Glomerular endothelial cell (primary cell): ENCODE measurements around the gene RBMS1. TPM values are rescaled to one million over a fixed set of nuclear protein-coding genes. Genes with fewer than 3 reads are reported as not detected.

Experiments used
- DNase-seq: peaks from one replicate; pipeline ENCODE4 v3.0.0-alpha.2; 2011; ENCODE audit warnings: low read depth, low spot score; ENCODE audit errors: extremely low read depth
- total RNA-seq: library from RNA; depleted of rRNA; stranded (reverse); fragments of >200 nt; gene quantifications from 2 replicates; pipeline ENCODE4 v1.2.3, GENCODE V29; 2015

The RBMS1 gene
- total RNA-seq, 1 donor from 2014 or later = 69.7 TPM

GRCh38 chr2:160266037-160266551 lies 227.5 kb downstream of the RBMS1 start:
- no peak for DNase-seq

- no peak for DNase-seq
These were observed 229.3 kb downstream of the RBMS1 start for GRCh38 chr2:160264308-160264707.

DNA sequence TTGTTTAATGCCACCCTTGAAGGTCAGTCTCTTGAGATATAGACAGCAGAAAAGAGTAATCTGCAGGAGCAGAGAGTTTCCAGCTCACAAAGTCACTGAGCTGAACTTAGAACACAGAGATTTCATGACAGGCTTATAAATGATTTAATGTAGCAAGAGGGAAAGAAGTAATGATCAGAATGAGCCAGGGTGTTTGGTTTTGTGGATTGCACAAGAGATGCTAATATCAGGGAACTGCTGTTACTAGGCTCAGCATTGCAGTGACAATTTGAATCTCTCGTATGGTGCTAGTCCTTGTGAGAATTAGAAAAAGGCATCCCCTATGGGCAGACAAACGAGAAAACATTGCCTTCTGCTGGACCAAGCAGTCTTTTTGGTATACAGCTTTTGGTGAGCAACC lies 231.9 kb downstream of the RBMS1 start:
- DNase-seq = no peak

DNA sequence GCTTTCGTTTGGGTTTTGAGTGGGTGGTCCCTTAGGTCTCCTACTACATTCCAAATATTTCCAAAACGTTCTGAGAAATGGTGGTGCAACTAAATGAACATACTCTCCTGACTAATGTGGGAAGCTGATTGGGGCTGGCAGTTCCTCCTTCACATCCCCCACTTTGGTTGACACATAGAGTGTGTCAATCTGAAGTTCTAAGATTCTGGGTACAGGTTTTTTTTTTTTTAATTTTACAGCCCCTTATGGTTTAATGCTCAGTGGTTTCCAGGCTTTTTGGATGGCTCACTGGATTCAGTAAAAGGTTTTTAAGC lies 235.2 kb downstream of the RBMS1 start:
- DNase-seq = no peak

GRCh38 chr2:160257743-160258491 lies 235.7 kb downstream of the RBMS1 start:
- no peak for DNase-seq

DNA sequence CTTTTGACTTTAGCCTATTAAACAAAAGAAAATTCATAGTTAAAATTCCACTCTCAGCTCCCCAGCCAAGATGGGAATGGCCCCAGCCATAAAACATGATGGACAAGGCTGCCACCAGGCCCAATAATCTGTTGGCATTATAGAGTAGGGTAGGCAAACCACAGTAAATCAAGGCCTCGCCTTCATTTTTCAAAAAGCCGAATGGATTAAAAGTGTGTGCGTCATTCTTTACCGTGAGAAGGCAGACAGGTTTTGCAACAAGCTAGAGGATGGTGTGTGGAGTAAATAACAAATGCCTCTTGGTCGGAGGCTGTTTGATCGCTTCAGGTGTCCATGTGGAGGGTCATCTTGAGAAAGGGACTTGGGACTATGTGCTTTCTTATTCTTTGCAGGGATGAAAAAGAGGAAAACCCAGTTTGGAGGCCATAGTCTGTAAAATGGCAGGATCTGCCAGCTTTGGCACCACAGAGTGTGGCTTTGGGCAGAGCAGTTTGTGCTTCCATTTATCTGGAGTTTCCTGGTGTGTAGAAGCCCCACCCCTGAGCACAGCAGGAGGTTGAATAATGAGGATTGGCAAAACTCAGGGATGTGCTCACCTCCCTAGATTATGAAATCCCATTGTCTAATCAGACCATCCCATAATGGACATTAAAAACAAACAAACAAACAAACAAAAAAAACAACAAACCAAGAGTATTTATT lies 236.4 kb downstream of the RBMS1 start:
- DNase-seq = no peak

GRCh38 chr2:160256507-160256906 lies 237.1 kb downstream of the RBMS1 start:
- no peak for DNase-seq

DNA sequence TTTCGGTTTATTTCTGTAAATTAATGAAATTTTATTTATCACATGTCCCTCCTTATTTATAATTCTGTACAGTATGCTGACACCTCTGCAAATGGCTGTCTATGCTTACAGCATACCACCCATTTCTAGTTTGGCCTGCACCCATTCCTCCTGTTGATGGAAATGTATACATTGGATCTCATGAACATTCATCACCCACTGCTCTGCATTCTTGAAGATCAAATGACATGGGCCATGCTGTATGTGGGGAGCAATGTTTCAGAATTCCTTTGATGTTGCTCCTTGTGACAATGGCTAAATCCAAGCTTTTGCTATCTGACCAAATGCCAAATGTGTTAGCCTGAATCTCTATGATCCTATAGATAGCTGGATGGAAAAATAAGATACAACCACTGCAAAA lies 238.2 kb downstream of the RBMS1 start:
- DNase-seq = no peak

DNA sequence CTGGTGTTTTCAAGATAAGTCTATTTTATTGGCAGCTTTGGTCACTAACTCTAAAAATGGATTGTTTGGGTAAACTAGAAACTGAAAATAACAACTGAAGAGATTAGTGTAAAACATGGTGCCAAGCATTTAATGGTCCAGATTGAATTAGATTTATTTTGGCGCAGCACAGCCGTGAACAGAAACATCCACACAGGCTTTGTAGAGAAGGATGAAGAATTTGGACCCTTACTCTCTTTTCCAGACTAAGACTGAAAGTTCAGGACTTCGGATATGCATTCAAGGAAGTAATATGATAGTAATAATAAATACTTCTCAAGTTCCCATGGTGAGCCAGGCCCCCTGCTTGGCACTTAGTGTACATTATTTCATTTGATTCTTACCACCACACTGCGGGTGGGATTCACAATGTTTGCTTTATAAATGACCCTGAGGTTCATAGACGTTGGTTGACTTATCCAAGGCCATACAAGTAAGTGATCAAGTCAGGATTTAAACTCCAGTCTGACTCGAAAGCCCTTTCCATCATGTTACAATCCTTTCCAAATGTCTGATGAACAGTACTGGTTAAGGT lies 239.3 kb downstream of the RBMS1 start:
- no peak for DNase-seq

- no peak for DNase-seq
These were observed 240.0 kb downstream of the RBMS1 start for GRCh38 chr2:160253440-160254188.

GRCh38 chr2:160252900-160253299 lies 240.7 kb downstream of the RBMS1 start:
- no peak for DNase-seq

GRCh38 chr2:160252278-160252887 lies 241.2 kb downstream of the RBMS1 start:
- DNase-seq = no peak

- no peak for DNase-seq
These were observed 242.0 kb downstream of the RBMS1 start for GRCh38 chr2:160251569-160251968.

DNA sequence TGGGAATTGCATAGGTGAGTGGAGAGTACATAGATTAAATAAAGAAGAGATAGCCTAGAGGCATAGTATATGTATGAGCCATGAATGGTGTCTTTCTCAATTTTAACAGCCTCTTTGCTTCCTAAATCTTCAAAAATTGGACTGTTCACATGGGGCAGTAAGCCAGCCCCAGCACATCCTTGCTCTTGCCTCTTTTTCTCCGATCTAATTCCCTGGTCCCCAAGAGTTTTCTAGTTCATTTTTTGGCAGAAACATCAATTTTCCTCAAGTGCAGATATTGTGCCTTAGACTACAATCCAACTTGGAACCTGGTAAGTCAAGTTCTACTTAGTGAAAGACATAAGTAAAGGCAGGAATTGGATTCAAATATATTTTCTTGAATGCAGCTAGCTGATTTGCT lies 243.7 kb downstream of the RBMS1 start:
- no peak for DNase-seq

GRCh38 chr2:160247296-160248035 lies 246.1 kb downstream of the RBMS1 start:
- no peak for DNase-seq

- no peak for DNase-seq
These were observed 247.3 kb downstream of the RBMS1 start for GRCh38 chr2:160246356-160246755.

- DNase-seq = no peak
These were observed 247.9 kb downstream of the RBMS1 start for GRCh38 chr2:160245614-160246155.

GRCh38 chr2:160242893-160243564 lies 250.6 kb downstream of the RBMS1 start:
- no peak for DNase-seq
